PC-3 (cell line): ENCODE data around the gene KRTAP22-2. TPM values are rescaled to one million over a fixed set of nuclear protein-coding genes. Genes with fewer than 3 reads are reported as not detected.

Experiments
- ATAC-seq: fragments of 200-7000 bp; cut with Tn5 transposase; 2 replicates; pipeline ENCODE4 v1.9.1; 2020; ENCODE audit warnings: mild to moderate bottlenecking, moderate library complexity
- BruUV-seq: library from RNA; stranded (reverse); fragments of 400-500 nt; replicated peaks from 2 replicates; lab custom pipeline; 2021; lab: Mats Ljungman, UMichigan
- CTCF ChIA-PET: fragments of 300-600 bp; sonication (Branson Sonifier 250); formaldehyde crosslinking; loops from one replicate; lab custom pipeline; 2022; ENCODE audit warnings: antibody characterized with exemption; lab: Charles Lee
- POLR2A ChIA-PET: fragments of 300-600 bp; sonication (Branson Sonifier 250); formaldehyde crosslinking; loops from one replicate; lab custom pipeline; 2022; ENCODE audit warnings: antibody characterized with exemption; ENCODE audit not compliant: unreplicated experiment; lab: Charles Lee
- DNase-seq: peaks from one replicate; pipeline ENCODE4 v3.0.0-alpha.2; 2015
- H2AFZ ChIP-seq: fragments of 300-600 bp; sonication (generic); 2 replicates; pipeline ENCODE4 v1.6.0; 2016; ENCODE audit warnings: antibody characterized with exemption, low read length
- H3F3A ChIP-seq: fragments of 300-600 bp; sonication (generic); one replicate; pipeline ENCODE4 v1.6.0; 2017; ENCODE audit warnings: antibody characterized with exemption, low read length, control low read depth, mild to moderate bottlenecking; ENCODE audit not compliant: unreplicated experiment
- H3K27ac ChIP-seq: fragments of 300-600 bp; sonication (generic); 2 replicates; pipeline ENCODE4 v1.5.1; 2016; ENCODE audit warnings: mild to moderate bottlenecking, low read length
- H3K27me3 ChIP-seq: fragments of 300-600 bp; sonication (generic); 2 replicates; pipeline ENCODE4 v1.6.1; 2016; ENCODE audit warnings: low read length, mixed read lengths
- H3K36me3 ChIP-seq: fragments of 300-600 bp; sonication (generic); 2 replicates; pipeline ENCODE4 v1.6.1; 2016; ENCODE audit warnings: low read depth, mixed run types, low read length, mixed read lengths
- H3K4me1 ChIP-seq: fragments of 300-600 bp; sonication (generic); 2 replicates; pipeline ENCODE4 v1.5.1; 2016; ENCODE audit warnings: low read length; ENCODE audit not compliant: insufficient read depth
- H3K4me2 ChIP-seq: fragments of 300-600 bp; sonication (generic); 2 replicates; pipeline ENCODE4 v1.6.0; 2016; ENCODE audit warnings: low read length
- H3K4me3 ChIP-seq: fragments of 300-600 bp; sonication (generic); 2 replicates; pipeline ENCODE4 v1.5.1; 2016; ENCODE audit warnings: mild to moderate bottlenecking, low read length, mixed read lengths
- H3K79me2 ChIP-seq: fragments of 300-600 bp; sonication (generic); 2 replicates; pipeline ENCODE4 v1.6.1; 2017; ENCODE audit warnings: low read length, mixed read lengths
- H3K9ac ChIP-seq: fragments of 300-600 bp; sonication (generic); 2 replicates; pipeline ENCODE4 v1.6.0; 2016; ENCODE audit warnings: mild to moderate bottlenecking, low read length
- H3K9me2 ChIP-seq: fragments of 300-600 bp; sonication (generic); replicated peaks from 2 replicates; pipeline ENCODE4 v1.6.1; 2016; ENCODE audit warnings: mixed run types, low read length, mixed read lengths
- H3K9me3 ChIP-seq: fragments of 300-600 bp; sonication (generic); 2 replicates; pipeline ENCODE4 v1.6.1; 2016; ENCODE audit warnings: low read length, mixed read lengths
- H4K20me1 ChIP-seq: fragments of 300-600 bp; sonication (generic); 2 replicates; pipeline ENCODE4 v1.6.1; 2016; ENCODE audit warnings: low read length, mixed read lengths
- EZH2 ChIP-seq: fragments of 300-600 bp; sonication (generic); IDR thresholded peaks from one replicate; pipeline ENCODE4 v1.6.1; 2017; ENCODE audit warnings: antibody characterized with exemption, mild to moderate bottlenecking, low read length; ENCODE audit not compliant: unreplicated experiment
- EZH2phosphoT487 ChIP-seq: fragments of 300-600 bp; sonication (generic); IDR thresholded peaks from 2 replicates; pipeline ENCODE4 v1.6.1; 2018; ENCODE audit warnings: mild to moderate bottlenecking, antibody characterized with exemption, low read length, borderline replicate concordance
- intact Hi-C: fragments of 100-400 bp; cut with micrococcal nuclease; formaldehyde crosslinking; loops from 2 replicates; pipeline ENCODE4 v1.9.0; 2023
- total RNA-seq: library from RNA; depleted of rRNA; stranded (reverse); fragments of >200 nt; gene quantifications from 2 replicates; pipeline ENCODE4 v1.2.3, GENCODE V29; 2014
- TF ChIP-seq, protein P1 (sequence below): fragments of 300-600 bp; sonication (generic); conservative IDR thresholded peaks from 2 replicates; pipeline ENCODE4 v1.5.1; 2017; ENCODE audit warnings: antibody characterized with exemption, low read depth, mild to moderate bottlenecking, low read length

Gene KRTAP22-2
- total RNA-seq, 1 experiment from 2014 or later = not detected

DNA sequence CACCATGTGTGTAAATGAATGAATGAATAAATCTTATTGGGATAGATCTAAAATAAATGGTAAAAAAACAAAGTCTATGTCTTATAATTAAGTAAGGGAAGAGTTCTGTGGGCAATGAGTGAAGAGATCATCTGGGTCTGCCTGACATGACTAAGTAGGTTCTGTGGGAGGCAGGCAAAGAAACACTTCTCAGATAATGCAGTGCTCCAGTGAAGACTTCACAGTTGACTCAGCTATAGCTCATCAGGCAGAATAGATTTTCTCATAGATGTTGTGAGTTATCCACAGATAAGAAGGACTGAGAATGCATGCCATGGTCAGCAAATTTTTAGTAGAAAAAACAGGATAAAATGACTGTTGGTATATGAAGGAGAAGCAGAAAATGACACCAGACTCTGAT is 12.4 kb downstream of the KRTAP22-2 start:
- H3K9me2 ChIP-seq = no peaks in the 10 kb centered on the region
- H3K36me3 ChIP-seq = no peaks in the 10 kb centered on the region
- ATAC-seq = peak; percentile 58
- H3K27ac ChIP-seq = no peak overlapping the region
- no peaks in the 10 kb centered on the region for H3K27me3 ChIP-seq
- no peak for TF ChIP-seq EZH2phosphoT487
- TF ChIP-seq EZH2 = no peak
- TF ChIP-seq, protein P1, sequence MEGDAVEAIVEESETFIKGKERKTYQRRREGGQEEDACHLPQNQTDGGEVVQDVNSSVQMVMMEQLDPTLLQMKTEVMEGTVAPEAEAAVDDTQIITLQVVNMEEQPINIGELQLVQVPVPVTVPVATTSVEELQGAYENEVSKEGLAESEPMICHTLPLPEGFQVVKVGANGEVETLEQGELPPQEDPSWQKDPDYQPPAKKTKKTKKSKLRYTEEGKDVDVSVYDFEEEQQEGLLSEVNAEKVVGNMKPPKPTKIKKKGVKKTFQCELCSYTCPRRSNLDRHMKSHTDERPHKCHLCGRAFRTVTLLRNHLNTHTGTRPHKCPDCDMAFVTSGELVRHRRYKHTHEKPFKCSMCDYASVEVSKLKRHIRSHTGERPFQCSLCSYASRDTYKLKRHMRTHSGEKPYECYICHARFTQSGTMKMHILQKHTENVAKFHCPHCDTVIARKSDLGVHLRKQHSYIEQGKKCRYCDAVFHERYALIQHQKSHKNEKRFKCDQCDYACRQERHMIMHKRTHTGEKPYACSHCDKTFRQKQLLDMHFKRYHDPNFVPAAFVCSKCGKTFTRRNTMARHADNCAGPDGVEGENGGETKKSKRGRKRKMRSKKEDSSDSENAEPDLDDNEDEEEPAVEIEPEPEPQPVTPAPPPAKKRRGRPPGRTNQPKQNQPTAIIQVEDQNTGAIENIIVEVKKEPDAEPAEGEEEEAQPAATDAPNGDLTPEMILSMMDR = no peak
- ChIA-PET POLR2A (no interaction called here), CTCF (no interaction called here)
- no peaks in the 10 kb centered on the region for H3K79me2 ChIP-seq
- no peak overlapping the region for H3K9ac ChIP-seq
- no peaks in the 10 kb centered on the region for H3F3A ChIP-seq
- H3K4me2 ChIP-seq = no peak overlapping the region
- H3K4me3 ChIP-seq = no peak overlapping the region
- no peaks in the 10 kb centered on the region for H4K20me1 ChIP-seq
- peak; percentile 56 for DNase-seq
- intact Hi-C loops = no loop called here
- no TSS peak for BruUV-seq
- H3K9me3 ChIP-seq = no peaks in the 10 kb centered on the region
- no peak overlapping the region for H2AFZ ChIP-seq
- H3K4me1 ChIP-seq = no peaks in the 10 kb centered on the region

DNA sequence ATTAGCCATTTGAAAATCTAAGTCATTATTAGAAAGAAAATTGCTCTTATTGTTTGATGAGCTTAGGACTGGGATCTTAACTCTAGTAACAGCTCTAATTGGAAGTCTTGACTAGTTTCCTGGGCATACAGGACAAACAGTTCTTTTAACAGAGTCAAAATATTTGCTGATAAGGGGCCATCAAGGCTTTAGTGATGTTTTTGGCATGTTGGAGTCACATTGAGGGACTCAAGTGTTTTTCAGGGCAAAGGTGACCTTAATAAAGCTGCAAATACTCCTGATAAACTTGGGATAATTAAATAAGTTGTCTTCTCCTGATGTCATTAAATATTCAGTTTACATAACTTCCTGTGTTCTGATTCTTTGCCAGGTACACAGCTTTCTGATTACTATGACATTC is 22.6 kb downstream of the KRTAP22-2 start:
- Histone ChIP-seq H3K9me2 (no peaks in the 10 kb centered on the region), H3K9ac (no peak overlapping the region), H3K9me3 (no peaks in the 10 kb centered on the region), H3K79me2 (no peaks in the 10 kb centered on the region), H3F3A (no peaks in the 10 kb centered on the region), H4K20me1 (no peaks in the 10 kb centered on the region), H2AFZ (no peak overlapping the region), H3K36me3 (no peaks in the 10 kb centered on the region), H3K27me3 (no peaks in the 10 kb centered on the region), H3K4me1 (no peaks in the 10 kb centered on the region), H3K4me2 (no peak overlapping the region), H3K4me3 (no peak overlapping the region), H3K27ac (no peak overlapping the region)
- intact Hi-C loops = no loop called here
- ChIA-PET CTCF (no interaction called here), POLR2A (no interaction called here)
- no peak for DNase-seq
- TF ChIP-seq EZH2 (no peak), EZH2phosphoT487 (no peak)
- TF ChIP-seq, protein P1 = no peak
- no peak for ATAC-seq
- BruUV-seq = no TSS peak

DNA sequence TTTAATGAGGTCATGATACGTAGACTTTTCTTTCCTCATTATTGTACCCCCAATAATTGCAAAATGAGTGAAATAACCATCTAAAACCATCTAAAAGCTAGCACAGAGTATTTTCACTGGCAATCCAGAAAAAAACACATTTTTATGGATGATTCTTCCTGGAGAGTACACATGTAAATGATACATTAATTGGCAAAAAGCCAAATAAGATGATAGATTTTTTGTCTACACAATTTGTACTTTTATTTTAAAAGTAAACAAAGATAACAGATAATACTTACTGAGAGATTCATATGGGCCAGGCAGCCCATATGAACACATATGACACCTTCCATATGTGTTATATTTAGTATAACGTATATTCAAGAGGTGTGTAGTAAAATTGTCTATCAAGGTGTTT is 26.6 kb downstream of the KRTAP22-2 start:
- ATAC-seq (no peak), DNase-seq (no peak)
- ChIA-PET POLR2A (no interaction called here), CTCF (no interaction called here)
- no peak overlapping the region for H3K9ac ChIP-seq
- no peaks in the 10 kb centered on the region for H3F3A ChIP-seq
- no peaks in the 10 kb centered on the region for H4K20me1 ChIP-seq
- TF ChIP-seq, protein P1 = no peak
- no peak for TF ChIP-seq EZH2
- no peak for TF ChIP-seq EZH2phosphoT487
- no peak overlapping the region for H3K4me2 ChIP-seq
- no peak overlapping the region for H3K27ac ChIP-seq
- H3K4me3 ChIP-seq = no peak overlapping the region
- no peaks in the 10 kb centered on the region for H3K79me2 ChIP-seq
- intact Hi-C loops = no loop called here
- no peaks in the 10 kb centered on the region for H3K4me1 ChIP-seq
- no peak overlapping the region for H2AFZ ChIP-seq
- no TSS peak for BruUV-seq
- no peaks in the 10 kb centered on the region for H3K9me3 ChIP-seq
- no peaks in the 10 kb centered on the region for H3K9me2 ChIP-seq
- no peaks in the 10 kb centered on the region for H3K36me3 ChIP-seq
- no peaks in the 10 kb centered on the region for H3K27me3 ChIP-seq
